Stimulated activated naive CD8-positive, alpha-beta T cell treated with anti-CD3 and anti-CD28 coated beads, Interleukin-15, Interleukin-2, amounts not matched to agents 100 U/mL and 50 U/mL, for 24 hours (primary cell): ENCODE results near the gene NAV3.

Experiments used
- ATAC-seq: fragments of 150-1000 bp; cut with Tn5 transposase; one replicate; pipeline ENCODE4 v1.10.0; 2021
- DNase-seq: peaks from one replicate; pipeline ENCODE4 v3.0.0; 2021

NAV3 gene

DNA sequence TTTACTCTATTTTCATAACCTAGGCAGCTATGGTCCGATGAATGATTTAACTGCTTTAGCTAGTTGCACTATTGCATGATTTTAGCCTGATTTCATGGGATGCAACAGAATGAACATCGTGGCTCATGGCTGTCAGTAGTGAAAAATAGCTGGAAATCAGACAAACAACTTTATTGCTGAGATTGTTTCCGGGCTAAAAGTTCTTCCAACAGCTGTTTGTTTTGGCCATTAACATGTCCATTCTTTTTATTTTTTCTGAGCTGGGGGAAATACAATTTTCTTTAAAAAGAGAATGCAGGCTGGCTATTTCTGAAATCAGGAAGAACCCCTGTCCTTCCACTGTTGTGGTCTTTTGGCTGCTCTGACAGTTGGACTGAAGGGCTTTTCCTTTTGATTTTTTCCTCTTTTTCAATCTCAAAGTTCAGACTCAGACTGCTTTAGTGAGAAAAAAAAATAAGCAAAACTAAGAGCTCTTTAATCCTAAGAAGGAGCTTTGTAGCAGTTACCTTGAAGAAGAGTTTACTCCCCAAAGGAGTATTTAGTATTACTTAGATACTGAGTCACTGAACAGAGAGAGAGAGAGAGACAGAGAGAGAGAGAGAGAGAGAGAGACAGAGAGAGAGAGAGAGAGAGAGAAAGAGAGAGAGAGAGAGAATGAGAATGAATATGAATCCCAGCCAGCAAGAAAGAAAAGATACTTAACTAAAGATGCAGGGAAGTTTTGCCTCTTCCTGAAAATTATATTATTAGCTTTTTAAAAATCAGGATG is at the start of gene NAV3:
TSS of gene NAV3 (plus strand) at position 312 of the 769 bp plus-strand sequence. CDS start 568 bp downstream, outside the sequence.
- DNase-seq (no peak), ATAC-seq (no peak)

GRCh38 chr12:77782034-77782433 is 48.7 kb upstream of the NAV3 start:
- DNase-seq (no peak), ATAC-seq (no peak)

GRCh38 chr12:77782766-77783165 is 47.9 kb upstream of the NAV3 start:
- ATAC-seq (no peak), DNase-seq (no peak)

GRCh38 chr12:77785211-77785610 is 45.5 kb upstream of the NAV3 start:
- DNase-seq, result no peak
- no peak for ATAC-seq

DNA sequence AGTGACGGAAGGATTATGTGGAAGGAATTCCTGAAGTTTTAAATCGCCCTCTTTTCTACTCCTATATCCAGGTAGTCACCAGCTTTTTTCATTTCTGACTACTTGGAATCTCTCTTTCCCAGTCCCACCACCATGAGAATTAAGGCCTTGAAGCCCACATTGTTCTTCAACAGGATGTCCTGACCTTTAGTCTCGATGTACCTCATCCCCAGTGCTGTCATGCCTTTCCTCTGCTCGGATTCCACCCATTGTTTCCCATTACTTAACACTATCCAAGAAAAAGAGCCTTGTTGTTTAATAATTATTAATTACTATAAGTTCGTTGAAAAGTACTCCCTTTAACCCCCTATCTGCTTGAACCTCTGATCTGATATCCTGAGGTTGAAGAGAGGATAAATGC is 44.0 kb upstream of the NAV3 start:
- ATAC-seq (no peak), DNase-seq (no peak)

DNA sequence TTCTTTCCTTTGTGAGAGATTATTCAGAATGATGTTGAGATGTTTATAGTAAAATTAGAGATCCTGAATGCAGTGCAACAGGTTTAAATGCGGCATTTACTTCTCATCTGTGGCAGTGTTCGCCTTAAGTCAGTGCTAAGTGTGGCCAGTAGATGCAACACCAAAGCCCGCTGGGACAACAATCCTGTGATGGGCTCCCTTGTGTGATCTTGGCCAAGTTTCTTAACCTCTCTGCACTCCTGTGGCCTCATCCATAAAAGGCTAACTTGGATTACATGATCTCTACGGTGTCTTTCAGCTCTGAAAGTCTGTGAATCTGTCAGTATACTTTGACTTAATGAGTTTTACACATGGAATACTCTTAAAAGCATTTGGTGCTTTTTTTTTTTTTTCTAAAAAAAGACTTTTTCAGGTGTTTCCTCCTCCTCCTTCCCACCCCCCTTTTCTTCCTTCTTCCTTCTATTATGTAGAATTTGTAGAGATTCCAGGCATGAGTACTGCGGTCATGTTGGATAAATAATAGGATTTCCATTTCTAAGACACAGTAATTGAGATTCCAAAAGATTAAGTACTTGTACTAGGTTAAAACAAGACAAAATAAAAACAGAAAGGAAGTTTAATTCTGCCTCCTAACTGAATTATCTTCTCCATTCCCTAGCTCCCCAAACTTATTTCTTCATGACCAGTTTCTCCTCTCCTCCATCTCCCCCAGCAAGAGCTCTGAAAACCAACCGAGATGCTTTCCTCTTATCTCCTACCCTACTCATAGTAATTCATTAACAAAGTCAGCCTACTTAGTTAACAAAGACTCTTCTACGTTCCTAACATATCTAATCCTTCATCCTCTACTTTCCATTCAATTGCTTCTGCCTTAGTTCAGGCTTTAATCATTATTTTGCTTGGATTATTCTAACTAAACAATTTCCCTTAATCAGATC is 42.2 kb upstream of the NAV3 start:
- DNase-seq, result no peak
- ATAC-seq, result no peak

DNA sequence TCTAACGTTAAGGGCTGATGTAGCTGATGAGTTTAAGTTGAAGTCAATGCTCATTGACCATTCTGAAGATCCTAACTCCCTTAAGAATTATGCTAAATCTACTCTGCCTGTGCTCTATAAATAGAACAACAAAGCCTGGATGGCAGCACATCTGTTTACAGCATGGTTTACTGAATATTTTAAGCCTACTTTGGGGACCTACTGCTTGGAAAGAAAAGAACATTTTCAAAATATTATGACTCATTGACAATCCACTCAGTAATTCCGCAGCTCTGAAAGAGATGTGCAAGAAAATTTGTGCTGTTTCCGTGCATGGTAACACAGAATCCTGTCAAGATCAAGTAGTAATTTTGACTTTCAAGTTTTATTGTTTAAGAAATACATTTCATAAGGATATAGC is 35.0 kb upstream of the NAV3 start:
- DNase-seq (no peak), ATAC-seq (no peak)

- no peak for ATAC-seq
- DNase-seq, result no peak
These were observed 33.9 kb upstream of the NAV3 start for GRCh38 chr12:77796775-77797174.

- DNase-seq (no peak), ATAC-seq (no peak)
These were observed 30.2 kb upstream of the NAV3 start for GRCh38 chr12:77800501-77800900.

DNA sequence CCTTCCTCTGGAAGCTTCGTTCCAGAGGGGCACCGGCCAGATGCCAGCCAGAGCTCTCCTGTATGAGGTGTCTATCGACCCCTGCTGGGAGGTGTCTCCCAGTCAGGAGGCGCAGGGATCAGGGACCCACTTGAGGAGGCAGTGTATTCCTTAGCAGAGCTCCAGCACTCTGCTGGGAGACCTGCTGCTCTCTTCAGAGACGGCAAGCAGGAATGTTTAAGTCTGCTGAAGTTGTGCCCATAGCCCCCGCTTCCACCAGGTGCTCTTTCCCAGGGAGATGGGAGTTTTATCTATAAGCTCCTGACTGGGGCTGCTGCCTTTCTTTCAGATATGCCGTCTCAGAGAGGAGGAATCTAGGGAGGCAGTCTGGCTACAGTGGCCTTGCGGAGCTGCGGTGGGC is 22.2 kb upstream of the NAV3 start:
- ATAC-seq (no peak), DNase-seq (no peak)

GRCh38 chr12:77813558-77813957 is 17.1 kb upstream of the NAV3 start:
- DNase-seq (no peak), ATAC-seq (no peak)

DNA sequence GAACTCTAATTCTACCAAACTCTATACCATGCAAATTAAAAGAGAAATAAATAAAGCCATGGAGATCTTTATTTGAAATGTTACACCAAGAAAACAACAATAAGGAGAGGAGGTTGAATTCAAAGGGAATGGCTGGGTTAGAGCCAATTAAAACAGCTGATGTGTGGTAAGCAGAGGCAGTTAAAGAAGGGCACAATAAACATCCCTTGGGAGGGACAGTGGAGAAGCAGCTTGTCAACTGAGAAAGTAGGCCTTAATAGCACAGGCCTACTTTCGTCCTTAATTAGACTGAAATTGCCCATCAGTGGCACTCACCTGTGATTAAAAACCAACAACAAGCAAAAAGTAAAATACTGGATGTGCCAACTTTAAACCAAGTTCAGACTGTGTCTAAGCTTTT is 16.3 kb upstream of the NAV3 start:
- ATAC-seq (no peak), DNase-seq (no peak)

DNA sequence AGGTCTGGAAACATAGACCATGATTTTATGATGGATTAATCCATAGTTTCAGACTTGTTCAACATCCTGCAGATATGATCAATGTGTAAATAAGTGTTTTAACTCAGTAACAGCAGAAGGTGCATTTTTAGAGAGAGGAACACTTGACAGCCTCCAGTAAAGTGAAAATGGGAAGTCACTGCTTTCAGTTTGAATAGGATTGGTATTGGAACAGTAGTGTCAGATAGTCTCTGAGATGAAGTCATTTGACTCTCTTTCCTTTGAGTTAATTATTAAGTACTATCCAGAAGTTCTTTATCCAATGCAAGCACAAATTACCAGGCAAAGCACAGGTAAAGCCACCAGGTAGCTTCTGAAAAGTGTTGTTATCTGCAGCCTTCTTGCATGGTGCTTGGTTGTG is 14.5 kb upstream of the NAV3 start:
- ATAC-seq, result no peak
- no peak for DNase-seq

GRCh38 chr12:77817276-77817675 is 13.4 kb upstream of the NAV3 start:
- no peak for ATAC-seq
- DNase-seq, result no peak

GRCh38 chr12:77818351-77818750 is 12.3 kb upstream of the NAV3 start:
- no peak for DNase-seq

GRCh38 chr12:77821699-77822203 is 8.9 kb upstream of the NAV3 start:
- ATAC-seq (no peak), DNase-seq (no peak)

More at GRCh38 chr12:77818351-77818750, 12.3 kb upstream of the NAV3 start:
- no peak for ATAC-seq

- no peak for DNase-seq
- ATAC-seq, result no peak
These were observed 2.6 kb downstream of the NAV3 start for GRCh38 chr12:77833329-77833728.

- ATAC-seq (no peak), DNase-seq (no peak)
These were observed 3.9 kb downstream of the NAV3 start for GRCh38 chr12:77834618-77835017.

- no peak for DNase-seq
- no peak for ATAC-seq
These were observed 5.3 kb downstream of the NAV3 start for GRCh38 chr12:77835969-77836368.

DNA sequence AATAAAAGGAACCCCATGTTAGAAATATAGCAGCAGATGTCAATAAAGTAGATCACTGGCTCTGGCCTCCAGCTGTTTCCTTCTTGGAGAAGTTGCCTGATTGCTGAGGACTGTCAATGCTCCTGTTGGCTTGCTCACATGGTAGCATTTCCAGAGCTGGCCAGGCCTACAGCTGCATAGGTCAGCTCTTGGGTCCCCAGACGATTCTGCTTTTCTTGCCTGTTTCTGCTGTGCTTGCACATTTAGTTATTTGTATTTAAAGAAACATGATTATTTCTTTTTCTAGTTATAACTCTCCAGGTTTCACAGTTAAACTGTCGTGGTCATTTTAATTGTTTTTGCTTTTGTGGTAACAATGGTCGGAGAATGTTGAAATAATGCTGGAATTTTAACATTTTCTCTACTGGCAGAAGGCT is 7.2 kb downstream of the NAV3 start:
- no peak for DNase-seq
- ATAC-seq, result no peak

- no peak for ATAC-seq
- DNase-seq, result no peak
These were observed 10.8 kb downstream of the NAV3 start for GRCh38 chr12:77841521-77841920.

DNA sequence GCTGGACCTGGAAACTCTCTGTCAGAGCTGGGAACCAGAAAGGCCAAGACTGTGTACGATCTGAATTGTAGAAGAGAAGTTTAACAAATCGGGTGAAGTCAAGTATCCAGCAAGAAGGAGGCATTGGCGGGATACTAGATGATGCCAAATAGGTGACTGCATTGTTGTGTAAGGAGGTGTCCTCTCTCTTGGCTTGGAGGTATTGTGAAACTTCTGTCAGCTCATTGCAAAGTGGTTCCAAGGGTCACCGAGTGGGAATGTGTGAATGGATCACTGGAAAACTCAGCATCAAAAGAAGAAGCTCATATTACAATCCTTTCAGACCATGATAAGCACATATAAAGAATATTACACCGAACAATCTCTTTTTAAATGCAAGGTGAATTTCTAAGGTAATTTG is 11.7 kb downstream of the NAV3 start:
- DNase-seq, result no peak
- ATAC-seq, result no peak

- ATAC-seq, result no peak
- DNase-seq, result no peak
These were observed 15.1 kb downstream of the NAV3 start for GRCh38 chr12:77845831-77846230.
